ENCODE results near the gene CYP1A2.

GRCh38 chr15:74710319-74711094 lies 38.1 kb upstream of the CYP1A2 start:
- no peak for TF ChIP-seq EZH2 (IDR thresholded peaks at IDR 0.05; ENCODE audit: insufficient read depth, poor library complexity, severe bottlenecking)
- TF ChIP-seq EZH2phosphoT487 (IDR thresholded peaks at IDR 0.05; ENCODE audit: insufficient read depth, low read depth) = no peak

Data from GM23248 (cell line).